HepG2 (cell line): ENCODE data around the gene ZNF37A. TPM values are rescaled to one million over a fixed set of nuclear protein-coding genes. Genes with fewer than 3 reads are reported as not detected.

ENCODE experiments used
- ERF ChIP-seq: IDR thresholded peaks from 2 replicates; pipeline ENCODE4 v1.6.1; 2018; ENCODE audit warnings: missing biosample characterization, missing genetic modification reagents
- HMG20A ChIP-seq: IDR thresholded peaks from 2 replicates; pipeline ENCODE4 v1.6.1; 2016; ENCODE audit warnings: borderline replicate concordance
- HNRNPH1 ChIP-seq: fragments of 200-400 bp; formaldehyde crosslinking; optimal IDR thresholded peaks from 2 replicates; pipeline ENCODE3; 2017; ENCODE audit warnings: mild to moderate bottlenecking, low read depth, low read length
- HNRNPL ChIP-seq: fragments of 200-400 bp; formaldehyde crosslinking; IDR thresholded peaks from 2 replicates; pipeline ENCODE4 v1.6.1; 2017; ENCODE audit warnings: mild to moderate bottlenecking, low read depth, low read length
- HOXA3 ChIP-seq: sonication (generic); formaldehyde crosslinking; IDR thresholded peaks from 2 replicates; pipeline ENCODE4 v1.5.0; 2020; ENCODE audit warnings: missing genetic modification reagents
- KDM5B ChIP-seq: sonication (generic); formaldehyde crosslinking; IDR thresholded peaks from 2 replicates; pipeline ENCODE4 v1.4.0; 2020; ENCODE audit warnings: missing genetic modification reagents, mild to moderate bottlenecking, borderline replicate concordance
- MTA3 ChIP-seq: sonication (generic); formaldehyde crosslinking; IDR thresholded peaks from 2 replicates; pipeline ENCODE4 v1.4.0; 2020; ENCODE audit warnings: missing genetic modification reagents
- NFRKB ChIP-seq: fragments of 450-650 bp; IDR thresholded peaks from 2 replicates; pipeline ENCODE4 v1.6.1; 2017
- NKX3-1 ChIP-seq: sonication (generic); formaldehyde crosslinking; IDR thresholded peaks from 2 replicates; pipeline ENCODE4 v1.5.0; 2020; ENCODE audit warnings: missing genetic modification reagents
- RCOR2 ChIP-seq: IDR thresholded peaks from 2 replicates; pipeline ENCODE4 v1.6.1; 2016; ENCODE audit warnings: missing biosample characterization, missing genetic modification reagents
- SMAD3 ChIP-seq: sonication (generic); formaldehyde crosslinking; IDR thresholded peaks from 2 replicates; pipeline ENCODE4 v1.4.0; 2020; ENCODE audit warnings: missing genetic modification reagents
- SMARCE1 ChIP-seq: fragments of 450-650 bp; IDR thresholded peaks from 2 replicates; pipeline ENCODE4 v1.6.1; 2017; ENCODE audit warnings: borderline replicate concordance
- ZFP36L1 ChIP-seq: sonication (generic); formaldehyde crosslinking; IDR thresholded peaks from 2 replicates; pipeline ENCODE4 v1.8.0; 2022; ENCODE audit warnings: mild to moderate bottlenecking, missing genetic modification reagents, moderate library complexity
- ZFP90 ChIP-seq: sonication (generic); formaldehyde crosslinking; IDR thresholded peaks from 2 replicates; pipeline ENCODE4 v1.8.0; 2022; ENCODE audit warnings: missing genetic modification reagents, mild to moderate bottlenecking, inconsistent platforms, borderline replicate concordance
- ZNF3 ChIP-seq: IDR thresholded peaks from 2 replicates; pipeline ENCODE4 v1.7.0; 2017; ENCODE audit warnings: inconsistent platforms
- ZNF30 ChIP-seq: sonication (generic); formaldehyde crosslinking; IDR thresholded peaks from 2 replicates; pipeline ENCODE4 v1.5.0; 2020; ENCODE audit warnings: mild to moderate bottlenecking, missing genetic modification reagents
- ZNF460 ChIP-seq: sonication (generic); formaldehyde crosslinking; IDR thresholded peaks from 2 replicates; pipeline ENCODE4 v1.5.1; 2020; ENCODE audit warnings: missing genetic modification reagents, mild to moderate bottlenecking, borderline replicate concordance
- ZNF614 ChIP-seq: IDR thresholded peaks from 2 replicates; pipeline ENCODE4 v1.6.1; 2018; ENCODE audit warnings: missing biosample characterization, missing genetic modification reagents, inconsistent platforms, borderline replicate concordance
- ZNF672 ChIP-seq: sonication (generic); formaldehyde crosslinking; IDR thresholded peaks from 2 replicates; pipeline ENCODE4 v1.8.1; 2022; ENCODE audit warnings: missing genetic modification reagents
- ZNF839 ChIP-seq: sonication (generic); formaldehyde crosslinking; IDR thresholded peaks from 2 replicates; pipeline ENCODE4 v1.4.0; 2020; ENCODE audit warnings: missing genetic modification reagents, mild to moderate bottlenecking, borderline replicate concordance
- polyA plus RNA-seq, 8 experiments: library from polyadenylated mRNA; depleted of rRNA in 3 of 8; stranded (reverse) in 7 of 8; unstranded in 1 of 8; fragments of >200 nt; fragmentation: Illumina TruSeq in 4 of 8; extraction: Trizol in 4 of 8; gene quantifications; 2 replicates each; pipeline versions ENCODE4 v1.2.1 to v1.2.3, GENCODE V29; 2011 to 2016; ENCODE audit warnings: low read depth in 4 of 8, missing spikeins in 1 of 8, mixed read lengths in 1 of 8; ENCODE audit not compliant: insufficient read depth in 1 of 8
- total RNA-seq, 5 experiments: library from RNA; depleted of rRNA; stranded (reverse); fragments of >200 nt; fragmentation: Illumina TruSeq; extraction: Trizol; gene quantifications; 2 replicates each; pipeline ENCODE4 v1.2.3, GENCODE V29; 2016; ENCODE audit warnings: low read depth in 1 of 5
- TF ChIP-seq, protein P1 (sequence below): sonication (generic); formaldehyde crosslinking; IDR thresholded peaks from 2 replicates; pipeline ENCODE4 v1.4.0; 2020; ENCODE audit warnings: missing genetic modification reagents, borderline replicate concordance
- TF ChIP-seq, protein P2 (sequence below): sonication (generic); formaldehyde crosslinking; IDR thresholded peaks from 2 replicates; pipeline ENCODE4 v1.4.0; 2020; ENCODE audit warnings: missing genetic modification reagents, borderline replicate concordance
- TF ChIP-seq, protein P3 (sequence below): IDR thresholded peaks from 2 replicates; pipeline ENCODE4 v1.6.1; 2016; ENCODE audit warnings: control low read depth

Gene ZNF37A
- total and polyA plus RNA-seq, 2 of the 13 experiments (the other 11 are each of a cell fraction or from before 2014, with no cell fraction given): 8.0 to 12.6 TPM

DNA sequence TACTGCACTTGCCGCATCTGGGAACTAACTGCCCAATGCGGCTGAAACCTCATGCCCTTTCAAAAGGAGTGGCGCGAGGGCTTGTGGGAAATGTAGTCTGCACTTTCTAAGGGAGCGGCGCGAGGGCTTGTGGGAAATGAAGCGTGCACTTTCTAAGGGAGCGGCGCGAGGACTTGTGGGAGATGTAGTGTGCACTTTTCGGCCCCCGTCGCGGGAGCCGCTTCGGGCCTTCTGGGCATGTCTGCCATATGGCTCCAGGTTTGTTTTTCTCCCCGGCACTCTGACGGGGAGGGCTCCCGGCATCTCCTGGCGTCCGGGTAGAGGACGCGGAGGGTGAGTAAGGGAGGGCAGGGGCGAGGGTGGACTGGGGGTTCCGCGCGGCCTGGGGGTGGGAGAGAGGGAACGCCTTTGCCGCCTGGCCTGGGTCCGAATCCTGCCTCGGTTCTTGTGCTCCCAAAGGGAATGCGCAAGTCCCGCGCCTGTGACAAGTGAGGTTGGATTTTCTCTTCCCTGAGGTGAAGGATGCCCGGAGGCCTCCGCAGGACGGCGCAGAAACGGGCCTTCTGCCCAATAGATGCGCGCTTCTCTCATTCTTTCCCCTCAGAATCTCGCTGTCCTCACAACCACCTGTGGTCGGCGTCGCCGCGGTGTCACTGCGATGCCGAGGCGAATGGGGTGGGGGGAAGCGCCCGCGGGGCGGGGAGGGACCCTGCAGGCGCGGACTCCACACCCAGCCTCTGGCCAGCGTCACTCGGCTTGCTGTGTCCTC is at the start of gene ZNF37A (continued):
- TF ChIP-seq, protein P1, sequence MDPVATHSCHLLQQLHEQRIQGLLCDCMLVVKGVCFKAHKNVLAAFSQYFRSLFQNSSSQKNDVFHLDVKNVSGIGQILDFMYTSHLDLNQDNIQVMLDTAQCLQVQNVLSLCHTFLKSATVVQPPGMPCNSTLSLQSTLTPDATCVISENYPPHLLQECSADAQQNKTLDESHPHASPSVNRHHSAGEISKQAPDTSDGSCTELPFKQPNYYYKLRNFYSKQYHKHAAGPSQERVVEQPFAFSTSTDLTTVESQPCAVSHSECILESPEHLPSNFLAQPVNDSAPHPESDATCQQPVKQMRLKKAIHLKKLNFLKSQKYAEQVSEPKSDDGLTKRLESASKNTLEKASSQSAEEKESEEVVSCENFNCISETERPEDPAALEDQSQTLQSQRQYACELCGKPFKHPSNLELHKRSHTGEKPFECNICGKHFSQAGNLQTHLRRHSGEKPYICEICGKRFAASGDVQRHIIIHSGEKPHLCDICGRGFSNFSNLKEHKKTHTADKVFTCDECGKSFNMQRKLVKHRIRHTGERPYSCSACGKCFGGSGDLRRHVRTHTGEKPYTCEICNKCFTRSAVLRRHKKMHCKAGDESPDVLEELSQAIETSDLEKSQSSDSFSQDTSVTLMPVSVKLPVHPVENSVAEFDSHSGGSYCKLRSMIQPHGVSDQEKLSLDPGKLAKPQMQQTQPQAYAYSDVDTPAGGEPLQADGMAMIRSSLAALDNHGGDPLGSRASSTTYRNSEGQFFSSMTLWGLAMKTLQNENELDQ: no peak
- TF ChIP-seq ZNF30: 0 out of 2 replicates have a peak, but pooled peaks have one; percentile 2
- TF ChIP-seq ZNF3 (CRISPR knock-in tag): no peak
- no peak for TF ChIP-seq SMARCE1
- TF ChIP-seq ZNF614 (CRISPR knock-in tag): peak; percentile 44; the same call in 1 of the 2 replicates
- no peak; the same call in 1 of the 2 replicates for TF ChIP-seq HOXA3 (CRISPR knock-in tag)
- TF ChIP-seq MTA3: no peak
- TF ChIP-seq, protein P2, sequence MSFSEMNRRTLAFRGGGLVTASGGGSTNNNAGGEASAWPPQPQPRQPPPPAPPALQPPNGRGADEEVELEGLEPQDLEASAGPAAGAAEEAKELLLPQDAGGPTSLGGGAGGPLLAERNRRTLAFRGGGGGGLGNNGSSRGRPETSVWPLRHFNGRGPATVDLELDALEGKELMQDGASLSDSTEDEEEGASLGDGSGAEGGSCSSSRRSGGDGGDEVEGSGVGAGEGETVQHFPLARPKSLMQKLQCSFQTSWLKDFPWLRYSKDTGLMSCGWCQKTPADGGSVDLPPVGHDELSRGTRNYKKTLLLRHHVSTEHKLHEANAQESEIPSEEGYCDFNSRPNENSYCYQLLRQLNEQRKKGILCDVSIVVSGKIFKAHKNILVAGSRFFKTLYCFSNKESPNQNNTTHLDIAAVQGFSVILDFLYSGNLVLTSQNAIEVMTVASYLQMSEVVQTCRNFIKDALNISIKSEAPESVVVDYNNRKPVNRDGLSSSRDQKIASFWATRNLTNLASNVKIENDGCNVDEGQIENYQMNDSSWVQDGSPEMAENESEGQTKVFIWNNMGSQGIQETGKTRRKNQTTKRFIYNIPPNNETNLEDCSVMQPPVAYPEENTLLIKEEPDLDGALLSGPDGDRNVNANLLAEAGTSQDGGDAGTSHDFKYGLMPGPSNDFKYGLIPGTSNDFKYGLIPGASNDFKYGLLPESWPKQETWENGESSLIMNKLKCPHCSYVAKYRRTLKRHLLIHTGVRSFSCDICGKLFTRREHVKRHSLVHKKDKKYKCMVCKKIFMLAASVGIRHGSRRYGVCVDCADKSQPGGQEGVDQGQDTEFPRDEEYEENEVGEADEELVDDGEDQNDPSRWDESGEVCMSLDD (CRISPR knock-in tag): no peak
- TF ChIP-seq NFRKB: no peak
- TF ChIP-seq ERF (CRISPR knock-in tag): no peak; the same call in 1 of the 2 replicates
- 0 out of 2 replicates have a peak, but pooled peaks have one; percentile 68 for TF ChIP-seq ZFP90 (CRISPR knock-in tag)
- no peak for TF ChIP-seq HNRNPH1
- no peak for TF ChIP-seq ZNF672 (CRISPR knock-in tag)
- 0 out of 2 replicates have a peak, but pooled peaks have one; percentile 47 for TF ChIP-seq HNRNPL
- TF ChIP-seq RCOR2 (CRISPR knock-in tag): no peak
- peak; percentile 64; the same call in 1 of the 2 replicates for TF ChIP-seq KDM5B (CRISPR knock-in tag)
- TF ChIP-seq ZNF460: no peak
- TF ChIP-seq, protein P3, sequence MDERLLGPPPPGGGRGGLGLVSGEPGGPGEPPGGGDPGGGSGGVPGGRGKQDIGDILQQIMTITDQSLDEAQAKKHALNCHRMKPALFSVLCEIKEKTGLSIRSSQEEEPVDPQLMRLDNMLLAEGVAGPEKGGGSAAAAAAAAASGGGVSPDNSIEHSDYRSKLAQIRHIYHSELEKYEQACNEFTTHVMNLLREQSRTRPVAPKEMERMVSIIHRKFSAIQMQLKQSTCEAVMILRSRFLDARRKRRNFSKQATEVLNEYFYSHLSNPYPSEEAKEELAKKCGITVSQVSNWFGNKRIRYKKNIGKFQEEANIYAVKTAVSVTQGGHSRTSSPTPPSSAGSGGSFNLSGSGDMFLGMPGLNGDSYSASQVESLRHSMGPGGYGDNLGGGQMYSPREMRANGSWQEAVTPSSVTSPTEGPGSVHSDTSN (CRISPR knock-in tag): no peak
- no peak for TF ChIP-seq ZFP36L1 (CRISPR knock-in tag)
- no peak for TF ChIP-seq ZNF839 (CRISPR knock-in tag)
- TF ChIP-seq NKX3-1 (CRISPR knock-in tag): no peak
- TF ChIP-seq HMG20A (CRISPR knock-in tag): no peak
- TF ChIP-seq SMAD3 (CRISPR knock-in tag): 0 out of 2 replicates have a peak, but pooled peaks have one; percentile 24
